ENCODE data around the gene RUNX3. TPM values are rescaled to one million over a fixed set of nuclear protein-coding genes. Genes with fewer than 3 reads are reported as not detected.

Gene RUNX3
- total and polyA plus RNA-seq, 2 donors (not counting 1 experiment from before 2014, with no cell fraction given): 86.0 to 127 TPM

GRCh38 chr1:24948079-24948827 lies 18.2 kb upstream of the RUNX3 start:
- ATAC-seq (ENCODE audit: low read depth) (peak; percentile 40), DNase-seq (peak; percentile 63)
- Histone ChIP-seq H3K4me2 (replicated peaks; ENCODE audit: low read depth, low read length, poor library complexity, severe bottlenecking) (peak overlapping the region; percentile 39), H3K27me3 (replicated peaks in 1 of 4; ENCODE audit: control extremely low read depth in 1 of 4, control insufficient read depth in 3 of 4, insufficient read depth in 4 of 4, low read length in 3 of 4) (no peaks in the 10 kb centered on the region), H3K4me1 (ENCODE audit: control insufficient read depth in 2 of 2, insufficient read depth in 2 of 2, low read length in 2 of 2) (peaks cover 17 to 41% of the 10 kb centered on the region in 2 donors), H3K4me3 (ENCODE audit: control extremely low read depth in 1 of 5, extremely low read depth in 1 of 5, insufficient read depth in 1 of 5, low read depth in 2 of 5, low read length in 4 of 5) (no peak overlapping the region), H3K27ac (ENCODE audit: low read length in 2 of 2) (no peak overlapping the region), H3K79me2 (ENCODE audit: control insufficient read depth, insufficient read depth, low read length) (no peaks in the 10 kb centered on the region), H3K36me3 (replicated peaks in 1 of 2; ENCODE audit: control extremely low read depth in 1 of 2, control insufficient read depth in 1 of 2, extremely low read depth in 1 of 2, insufficient read depth in 2 of 2, low read length in 1 of 2) (no peaks in the 10 kb centered on the region), H2AFZ (ENCODE audit: insufficient read depth, low read depth, low read length, poor library complexity, severe bottlenecking) (no peak overlapping the region), H3K9ac (ENCODE audit: low read length) (no peak overlapping the region), H3K9me3 (ENCODE audit: control extremely low read depth in 1 of 3, control insufficient read depth in 2 of 3, insufficient read depth in 1 of 3, low read length in 2 of 3) (no peaks in the 10 kb centered on the region), H4K20me1 (ENCODE audit: control insufficient read depth, insufficient read depth, low read length, poor library complexity, severe bottlenecking) (no peaks in the 10 kb centered on the region)
- peaks cover 41% of the 10 kb centered on the region for H3K4me1 Mint-ChIP-seq
- ChIA-PET CTCF (interaction anchor here (0.5 to 4.4 kb wide), 16 partner anchors 11 to 259 kb away, joined by 3 to 81 read pairs (median 4); partner anchors contain the start of gene RUNX3), POLR2A (interaction anchor here (1.0 to 1.5 kb wide), 3 partner anchors 16 to 74 kb away, joined by 3 to 6 read pairs (median 4); no protein-coding TSS in a partner anchor)
- intact Hi-C loops (cut with micrococcal nuclease): loop anchor here (1.0 kb wide), 1 partner anchor 153 kb away; no protein-coding TSS in a partner anchor
- no peak overlapping the region for H3K4me3 Mint-ChIP-seq
- WGBS (ENCODE audit: insufficient coverage): 52% methylated on average over 7 of the region's 9 CpGs
- peak; percentile 31 for TF ChIP-seq CTCF (IDR thresholded peaks at IDR 0.05)
- TF ChIP-seq EZH2 (IDR thresholded peaks at IDR 0.05; ENCODE audit: borderline replicate concordance, insufficient read depth, low read depth, low read length, poor library complexity, severe bottlenecking): no peak
- H3K27ac Mint-ChIP-seq: peak overlapping the region; percentile 80
- no peaks in the 10 kb centered on the region for H3K27me3 Mint-ChIP-seq
- H3K9me3 Mint-ChIP-seq (ENCODE audit: insufficient read depth): no peaks in the 10 kb centered on the region
